HFF-Myc (cell line): ENCODE data around the gene FRG1.
"Not testable (repeated sequence)": the region's sequence is repeated elsewhere in the genome, so short reads cannot be mapped to it uniquely, and the experiment has no call there.

Experiments
- DNase-seq: peaks from one replicate; pipeline ENCODE4 v3.0.0-alpha.2; 2011; ENCODE audit warnings: low read depth; ENCODE audit errors: extremely low read depth
- H3K4me3 ChIP-seq: replicated peaks from 2 replicates; pipeline ENCODE4 v1.5.1; 2011; ENCODE audit warnings: low read depth, mild to moderate bottlenecking, control low read depth, low read length
- TF ChIP-seq, protein P1 (sequence below): IDR thresholded peaks from 2 replicates; pipeline ENCODE4 v1.5.1; 2012; ENCODE audit warnings: mild to moderate bottlenecking, low read depth, low read length, control low read depth; ENCODE audit errors: missing control alignments

The FRG1 gene

DNA sequence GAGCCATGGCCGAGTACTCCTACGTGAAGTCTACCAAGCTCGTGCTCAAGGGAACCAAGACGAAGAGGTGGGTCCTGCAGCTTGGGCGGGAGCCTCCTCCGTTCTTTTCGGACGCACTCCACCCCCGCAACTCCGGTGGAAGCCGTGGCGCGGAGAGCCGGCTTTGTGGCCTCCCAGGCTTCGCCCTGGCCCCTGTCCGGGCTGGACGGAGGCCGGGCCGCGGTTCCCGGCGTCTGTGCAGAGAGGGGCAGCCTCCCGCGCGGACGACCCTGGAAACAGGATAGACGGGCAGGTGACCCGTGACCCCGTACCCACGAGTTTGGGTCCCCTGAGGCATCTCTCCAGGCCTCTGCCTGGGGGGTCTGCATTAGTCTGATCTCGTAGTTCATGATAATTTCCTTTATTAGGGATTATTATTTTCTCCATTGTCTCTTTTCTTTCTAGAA, 356 bp downstream of the FRG1 start:
- peak overlapping the region; percentile 85 for H3K4me3 ChIP-seq
- TF ChIP-seq, protein P1, sequence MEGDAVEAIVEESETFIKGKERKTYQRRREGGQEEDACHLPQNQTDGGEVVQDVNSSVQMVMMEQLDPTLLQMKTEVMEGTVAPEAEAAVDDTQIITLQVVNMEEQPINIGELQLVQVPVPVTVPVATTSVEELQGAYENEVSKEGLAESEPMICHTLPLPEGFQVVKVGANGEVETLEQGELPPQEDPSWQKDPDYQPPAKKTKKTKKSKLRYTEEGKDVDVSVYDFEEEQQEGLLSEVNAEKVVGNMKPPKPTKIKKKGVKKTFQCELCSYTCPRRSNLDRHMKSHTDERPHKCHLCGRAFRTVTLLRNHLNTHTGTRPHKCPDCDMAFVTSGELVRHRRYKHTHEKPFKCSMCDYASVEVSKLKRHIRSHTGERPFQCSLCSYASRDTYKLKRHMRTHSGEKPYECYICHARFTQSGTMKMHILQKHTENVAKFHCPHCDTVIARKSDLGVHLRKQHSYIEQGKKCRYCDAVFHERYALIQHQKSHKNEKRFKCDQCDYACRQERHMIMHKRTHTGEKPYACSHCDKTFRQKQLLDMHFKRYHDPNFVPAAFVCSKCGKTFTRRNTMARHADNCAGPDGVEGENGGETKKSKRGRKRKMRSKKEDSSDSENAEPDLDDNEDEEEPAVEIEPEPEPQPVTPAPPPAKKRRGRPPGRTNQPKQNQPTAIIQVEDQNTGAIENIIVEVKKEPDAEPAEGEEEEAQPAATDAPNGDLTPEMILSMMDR = no peak
- no peak for DNase-seq

DNA sequence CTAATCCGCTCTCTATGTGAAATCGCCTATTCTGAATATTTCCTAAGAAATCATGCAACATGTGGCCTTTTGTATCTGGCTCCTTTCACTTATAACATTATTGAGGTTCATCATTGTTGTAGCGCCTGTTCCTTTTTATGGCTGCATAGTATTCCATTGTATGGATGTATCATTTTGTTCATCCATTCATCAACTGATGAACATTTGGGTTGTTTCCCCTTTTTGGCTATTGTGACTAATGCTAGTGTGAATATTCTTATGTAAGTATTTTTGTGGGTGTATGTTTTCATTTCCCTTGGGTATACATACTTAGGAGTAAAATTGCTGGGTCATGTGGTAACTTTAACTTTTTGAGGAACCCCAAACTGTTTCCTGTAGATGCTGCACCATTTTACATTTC, 1.7 kb downstream of the FRG1 start:
- not testable (repeated sequence) for H3K4me3 ChIP-seq, DNase-seq

DNA sequence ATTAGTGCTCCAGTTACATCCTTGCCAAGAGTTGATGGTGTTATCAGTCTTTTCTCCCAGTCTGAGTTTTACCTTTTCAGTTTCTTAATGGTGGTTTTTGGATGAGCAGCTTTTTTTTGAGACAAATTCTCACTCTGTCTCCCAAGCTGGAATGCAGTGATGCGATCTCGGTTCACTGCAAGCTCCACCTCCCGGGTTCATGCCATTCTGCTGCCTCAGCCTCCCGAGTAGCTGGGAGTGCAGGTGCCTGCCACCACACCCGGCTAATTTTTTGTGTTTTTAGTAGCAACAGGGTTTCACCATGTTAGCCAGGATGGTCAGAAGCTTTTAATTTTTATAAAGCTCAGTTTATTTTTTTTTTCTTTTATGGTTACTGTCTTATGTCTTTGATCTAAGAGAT, 3.4 kb downstream of the FRG1 start:
- not testable (repeated sequence) for DNase-seq, H3K4me3 ChIP-seq

DNA sequence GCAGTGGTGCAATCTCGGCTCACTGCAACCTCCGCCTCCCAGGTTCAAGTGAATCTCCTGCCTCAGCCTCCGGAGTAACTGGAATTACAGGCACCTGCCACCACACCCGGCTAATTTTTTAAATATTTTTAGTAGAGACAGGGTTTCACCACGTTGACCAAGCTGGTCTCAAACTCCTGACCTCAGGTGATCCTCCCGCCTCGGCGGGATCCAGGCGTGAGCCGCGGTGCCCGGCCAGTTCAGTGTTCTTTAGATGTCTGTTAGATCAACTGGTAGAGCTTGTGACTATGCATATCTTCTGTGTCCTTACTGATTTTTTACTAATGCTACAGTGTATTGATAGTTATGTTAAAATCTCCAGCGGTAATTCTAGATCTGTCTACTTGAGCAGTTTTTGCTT, 6.2 kb downstream of the FRG1 start:
- not testable (repeated sequence) for H3K4me3 ChIP-seq, DNase-seq

DNA sequence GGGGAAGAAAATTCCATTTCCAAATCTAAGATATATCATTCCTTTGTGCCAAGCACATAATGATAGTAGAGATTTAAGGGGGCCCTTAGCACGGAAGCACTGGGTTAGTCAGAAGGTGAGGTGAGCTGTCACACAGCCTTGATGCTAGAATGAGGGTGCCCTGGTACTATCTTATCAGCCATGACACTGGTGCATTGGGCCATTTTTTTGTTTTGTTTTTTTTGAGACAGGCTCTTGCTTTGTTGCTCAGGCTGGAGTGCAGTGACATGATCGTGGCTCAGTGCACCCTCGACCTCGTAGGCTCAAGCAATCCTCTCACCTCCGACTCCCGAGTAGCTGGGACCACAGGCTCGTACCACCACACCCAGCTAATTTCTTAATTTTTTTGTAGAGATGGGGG, 7.8 kb downstream of the FRG1 start:
- not testable (repeated sequence) for DNase-seq, H3K4me3 ChIP-seq

DNA sequence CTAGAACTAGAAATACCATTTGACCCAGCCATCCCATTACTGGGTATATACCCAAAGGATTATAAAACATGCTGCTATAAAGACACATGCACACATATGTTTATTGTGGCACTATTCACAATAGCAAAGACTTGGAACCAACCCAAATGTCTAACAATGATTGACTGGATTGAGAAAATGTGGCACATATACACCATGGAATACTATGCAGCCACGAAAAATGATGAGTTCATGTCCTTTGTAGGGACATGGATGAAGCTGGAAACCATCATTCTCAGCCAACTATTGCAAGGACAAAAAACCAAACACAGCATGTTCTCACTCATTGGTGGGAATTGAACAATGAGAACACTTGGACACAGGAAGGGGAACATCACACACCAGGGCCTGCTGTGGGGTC, 28.6 kb downstream of the FRG1 start:
- not testable (repeated sequence) for DNase-seq, H3K4me3 ChIP-seq

DNA sequence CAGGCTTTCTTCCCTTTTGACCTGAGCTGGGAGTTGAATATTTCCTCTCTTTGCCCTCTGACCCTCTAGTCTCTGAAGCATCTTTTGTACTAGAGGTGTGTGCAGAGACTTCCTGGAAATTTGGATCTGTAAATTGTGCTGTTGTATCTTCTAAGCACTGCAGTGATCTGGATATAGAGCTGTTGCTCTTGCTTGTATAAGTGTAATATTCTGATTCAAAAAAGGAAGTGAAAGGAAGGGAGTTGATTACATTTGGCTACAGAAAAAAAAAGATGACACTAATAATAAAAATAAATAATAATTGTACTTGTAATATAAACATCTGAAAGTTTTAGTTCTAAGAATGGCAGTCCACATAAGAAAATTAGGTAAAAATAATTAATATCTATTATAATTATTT, 33.0 kb downstream of the FRG1 start:
- no peak for DNase-seq
- TF ChIP-seq, protein P1 = no peak
- no peak overlapping the region for H3K4me3 ChIP-seq

DNA sequence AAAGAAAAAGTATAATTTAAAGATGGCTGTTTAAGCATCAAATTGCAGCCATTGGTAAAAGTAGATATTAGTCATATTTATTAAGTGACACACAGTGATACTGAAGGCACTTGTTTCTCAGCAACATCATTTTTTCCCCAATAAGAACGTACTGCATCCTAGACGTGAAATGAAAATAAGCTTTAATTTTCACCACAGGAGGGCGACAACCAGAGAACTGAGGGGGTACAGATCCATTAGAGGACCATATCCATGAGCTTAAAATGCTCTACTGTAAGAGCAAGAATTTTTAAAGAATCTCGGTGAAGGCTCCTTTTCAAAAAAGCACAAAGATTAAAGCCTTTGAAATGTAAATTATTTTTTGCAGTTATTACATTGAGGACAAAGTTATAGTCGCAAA, 33.4 kb downstream of the FRG1 start:
- DNase-seq = no peak
- TF ChIP-seq, protein P1 = peak; percentile 21
- no peak overlapping the region for H3K4me3 ChIP-seq

DNA sequence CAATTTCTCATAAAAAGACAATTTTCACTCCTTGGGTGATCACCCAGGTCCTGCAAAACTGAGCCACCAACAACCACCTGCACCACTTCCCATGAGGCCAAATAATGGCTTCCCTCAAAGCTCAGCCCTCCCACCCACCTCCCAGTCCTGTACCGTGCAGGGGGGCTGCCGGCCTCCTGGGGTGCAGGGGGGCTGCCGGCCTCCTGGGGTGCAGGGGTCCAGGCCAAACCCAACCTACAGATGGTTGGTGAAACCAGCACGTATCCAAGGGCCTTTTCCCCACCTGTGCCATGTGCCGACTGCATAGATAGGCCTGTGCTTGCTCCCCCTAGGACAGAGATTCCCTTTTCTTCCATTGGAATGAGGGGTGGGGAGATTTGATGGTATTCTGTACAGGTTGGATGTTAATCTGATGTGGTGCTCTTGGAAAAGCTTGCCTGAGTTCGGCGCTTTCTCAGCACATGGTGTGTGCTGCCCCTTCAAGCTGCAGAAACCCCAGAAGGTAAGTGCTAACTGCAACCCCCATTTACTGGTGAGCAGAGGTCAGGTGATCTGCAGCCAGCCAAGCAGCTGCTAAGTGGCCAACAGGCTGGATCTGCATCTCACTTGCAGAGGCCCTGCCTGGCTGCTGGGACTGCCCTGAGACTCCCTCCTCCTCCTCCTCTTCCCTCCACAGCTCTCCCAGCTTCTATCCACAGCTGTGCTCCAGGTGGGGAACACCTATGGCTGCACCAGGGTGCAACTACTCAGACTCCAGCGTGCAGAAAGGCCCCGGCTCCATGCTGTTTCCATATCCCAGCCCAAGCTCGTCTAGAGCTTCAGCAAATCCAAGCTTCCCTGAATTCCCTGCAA, 38.8 kb downstream of the FRG1 start:
- TF ChIP-seq, protein P1 = no peak
- no peak for DNase-seq
- no peak overlapping the region for H3K4me3 ChIP-seq

DNA sequence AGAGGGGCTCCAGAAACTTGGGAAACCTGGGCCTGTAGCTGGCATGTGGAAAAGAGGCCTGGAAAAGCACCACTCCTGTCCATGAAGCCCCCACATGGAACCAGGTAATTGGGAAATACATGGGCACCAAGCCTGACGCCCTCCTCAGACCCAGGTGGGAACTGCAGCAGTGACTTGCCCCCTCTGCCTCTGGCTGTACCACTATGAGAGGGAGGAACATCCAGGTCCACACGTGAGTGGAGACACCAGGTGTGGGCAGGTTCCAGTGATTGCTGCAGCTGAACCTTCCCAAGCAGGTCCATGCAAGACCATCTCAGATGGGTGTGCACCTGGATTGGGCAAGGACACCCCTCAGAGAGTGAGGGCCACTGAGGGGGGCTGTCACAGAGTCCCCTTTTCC, 39.6 kb downstream of the FRG1 start:
- H3K4me3 ChIP-seq, DNase-seq: not testable (repeated sequence)
